ENCODE measurements around the gene BEST2.

BEST2 gene

DNA sequence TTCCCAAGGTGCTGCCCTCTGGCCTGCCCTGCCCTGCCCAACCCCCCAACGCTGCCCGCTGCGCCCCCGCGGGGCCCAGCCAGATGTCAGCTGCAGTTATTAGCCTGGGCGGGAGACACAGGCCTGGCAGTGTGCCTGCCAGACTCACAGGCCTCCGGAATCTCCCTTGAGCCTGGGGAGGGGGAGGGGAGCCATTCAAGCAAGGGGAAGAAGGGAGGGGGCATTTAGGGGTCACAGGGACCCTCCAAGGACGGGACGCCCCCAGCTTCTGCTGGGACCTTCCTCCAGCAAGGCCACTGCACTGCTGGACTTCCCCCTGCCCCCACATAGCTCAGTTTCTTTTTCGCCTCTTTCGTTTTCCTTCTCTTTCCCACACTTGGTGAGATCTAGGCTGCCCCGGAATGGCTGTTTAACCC is 37.1 kb downstream of the BEST2 start:
- H3K27me3 Mint-ChIP-seq (ENCODE audit: low read depth) = no peaks in the 10 kb centered on the region
- H3K36me3 Mint-ChIP-seq (ENCODE audit: low read depth) = no peaks in the 10 kb centered on the region
- H3K27ac Mint-ChIP-seq = peak overlapping the region; percentile 99 to 100 (median 99)
- H3K4me1 Mint-ChIP-seq = peaks cover 26% of the 10 kb centered on the region
- H3K4me3 Mint-ChIP-seq = peak overlapping the region; percentile 82 to 88 (median 86)
- H3K9me3 Mint-ChIP-seq = no peaks in the 10 kb centered on the region
- TF ChIP-seq, protein P1, sequence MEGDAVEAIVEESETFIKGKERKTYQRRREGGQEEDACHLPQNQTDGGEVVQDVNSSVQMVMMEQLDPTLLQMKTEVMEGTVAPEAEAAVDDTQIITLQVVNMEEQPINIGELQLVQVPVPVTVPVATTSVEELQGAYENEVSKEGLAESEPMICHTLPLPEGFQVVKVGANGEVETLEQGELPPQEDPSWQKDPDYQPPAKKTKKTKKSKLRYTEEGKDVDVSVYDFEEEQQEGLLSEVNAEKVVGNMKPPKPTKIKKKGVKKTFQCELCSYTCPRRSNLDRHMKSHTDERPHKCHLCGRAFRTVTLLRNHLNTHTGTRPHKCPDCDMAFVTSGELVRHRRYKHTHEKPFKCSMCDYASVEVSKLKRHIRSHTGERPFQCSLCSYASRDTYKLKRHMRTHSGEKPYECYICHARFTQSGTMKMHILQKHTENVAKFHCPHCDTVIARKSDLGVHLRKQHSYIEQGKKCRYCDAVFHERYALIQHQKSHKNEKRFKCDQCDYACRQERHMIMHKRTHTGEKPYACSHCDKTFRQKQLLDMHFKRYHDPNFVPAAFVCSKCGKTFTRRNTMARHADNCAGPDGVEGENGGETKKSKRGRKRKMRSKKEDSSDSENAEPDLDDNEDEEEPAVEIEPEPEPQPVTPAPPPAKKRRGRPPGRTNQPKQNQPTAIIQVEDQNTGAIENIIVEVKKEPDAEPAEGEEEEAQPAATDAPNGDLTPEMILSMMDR (IDR thresholded peaks at IDR 0.05; ENCODE audit: unreplicated experiment in 3 of 3) = no peak

DNA sequence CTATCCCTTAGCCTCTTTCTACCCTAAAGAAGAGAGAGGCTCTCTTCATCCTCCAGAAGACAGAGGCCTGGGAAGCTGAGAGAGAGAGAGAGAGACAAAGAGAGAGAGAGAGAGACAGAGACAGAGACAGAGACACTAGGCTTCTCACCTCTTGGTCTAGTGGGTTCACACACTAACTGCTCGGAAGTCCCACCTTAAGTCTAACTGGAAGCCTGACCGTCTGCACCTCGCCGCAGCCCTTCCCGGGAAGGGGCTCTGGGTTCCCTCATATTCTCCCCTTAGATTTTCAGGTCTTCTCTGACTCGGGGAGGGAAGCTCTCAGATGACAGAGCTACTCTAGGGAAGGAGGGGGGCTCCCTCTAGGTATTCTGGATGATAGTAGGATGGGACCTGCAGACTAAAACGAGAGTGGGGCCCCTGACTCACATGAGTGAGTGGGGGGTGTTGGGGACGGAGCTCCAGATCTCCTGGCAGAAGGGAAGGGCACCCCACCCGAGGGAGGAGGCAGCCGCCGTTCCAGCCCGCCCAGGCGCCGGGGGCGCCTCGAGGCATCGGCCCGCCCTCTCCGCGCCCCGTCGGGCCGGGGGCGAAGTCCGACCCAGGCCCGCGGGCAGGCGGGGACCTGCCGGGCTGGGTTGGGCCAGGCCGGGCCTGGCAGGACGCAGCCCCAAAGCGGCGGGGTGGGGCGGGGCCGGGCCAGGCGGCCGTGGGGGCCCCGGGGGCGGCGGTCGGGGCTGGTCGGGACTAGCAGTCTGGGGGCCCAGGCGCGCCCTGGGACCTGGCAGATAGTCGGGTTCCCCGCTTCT is 37.7 kb downstream of the BEST2 start:
- Mint-ChIP-seq H3K36me3 (ENCODE audit: low read depth) (no peaks in the 10 kb centered on the region), H3K27ac (peak overlapping the region; percentile 99 to 100 (median 99)), H3K4me1 (peaks cover 29% of the 10 kb centered on the region), H3K27me3 (ENCODE audit: low read depth) (no peaks in the 10 kb centered on the region), H3K4me3 (peak overlapping the region; percentile 86 to 94 (median 88)), H3K9me3 (no peaks in the 10 kb centered on the region)
- TF ChIP-seq, protein P1 (IDR thresholded peaks at IDR 0.05; ENCODE audit: unreplicated experiment in 3 of 3) = no peak

DNA sequence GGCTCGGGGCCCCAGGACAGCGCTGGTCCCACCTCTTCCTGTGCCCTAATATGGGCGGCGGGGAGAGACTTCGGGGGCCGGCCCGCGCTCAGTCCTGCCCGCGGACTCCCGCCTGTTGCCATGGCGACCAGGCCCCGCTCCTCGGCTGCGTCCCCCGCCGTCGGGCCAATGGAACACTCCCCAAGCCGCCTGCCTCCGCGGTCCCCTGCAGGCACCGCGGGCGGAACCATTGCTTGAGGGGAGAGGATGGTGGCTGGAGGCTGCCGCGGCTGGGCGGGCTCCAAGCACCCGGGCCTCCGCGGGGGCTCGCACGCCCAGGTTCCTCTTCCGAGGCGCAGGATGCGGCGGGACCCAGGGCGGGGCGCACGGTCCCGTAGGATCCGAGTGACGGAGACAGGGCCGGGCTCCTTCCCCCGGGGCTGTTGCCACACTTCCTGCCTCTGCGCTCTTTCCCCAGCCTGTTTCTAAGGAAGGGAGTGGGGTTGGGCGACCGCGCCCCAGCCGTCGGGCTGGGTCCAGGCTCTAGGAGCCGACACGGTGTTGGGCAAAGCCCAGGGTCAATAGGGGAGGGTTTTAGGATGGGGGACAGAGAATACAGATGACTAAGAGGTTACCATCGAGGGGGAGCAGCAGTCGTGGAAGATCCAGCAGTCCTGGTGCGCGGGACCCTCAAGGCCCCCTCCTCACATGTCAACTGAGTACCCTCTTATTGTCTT is 38.5 kb downstream of the BEST2 start:
- no peaks in the 10 kb centered on the region for H3K36me3 Mint-ChIP-seq (ENCODE audit: low read depth)
- peak overlapping the region; percentile 94 to 98 (median 96) for H3K4me3 Mint-ChIP-seq
- H3K27ac Mint-ChIP-seq = peak overlapping the region; percentile 85 to 94 (median 88)
- TF ChIP-seq, protein P1 (IDR thresholded peaks at IDR 0.05; ENCODE audit: unreplicated experiment in 3 of 3) = no peak
- peaks cover 31% of the 10 kb centered on the region for H3K4me1 Mint-ChIP-seq
- no peaks in the 10 kb centered on the region for H3K9me3 Mint-ChIP-seq
- H3K27me3 Mint-ChIP-seq (ENCODE audit: low read depth) = no peaks in the 10 kb centered on the region

DNA sequence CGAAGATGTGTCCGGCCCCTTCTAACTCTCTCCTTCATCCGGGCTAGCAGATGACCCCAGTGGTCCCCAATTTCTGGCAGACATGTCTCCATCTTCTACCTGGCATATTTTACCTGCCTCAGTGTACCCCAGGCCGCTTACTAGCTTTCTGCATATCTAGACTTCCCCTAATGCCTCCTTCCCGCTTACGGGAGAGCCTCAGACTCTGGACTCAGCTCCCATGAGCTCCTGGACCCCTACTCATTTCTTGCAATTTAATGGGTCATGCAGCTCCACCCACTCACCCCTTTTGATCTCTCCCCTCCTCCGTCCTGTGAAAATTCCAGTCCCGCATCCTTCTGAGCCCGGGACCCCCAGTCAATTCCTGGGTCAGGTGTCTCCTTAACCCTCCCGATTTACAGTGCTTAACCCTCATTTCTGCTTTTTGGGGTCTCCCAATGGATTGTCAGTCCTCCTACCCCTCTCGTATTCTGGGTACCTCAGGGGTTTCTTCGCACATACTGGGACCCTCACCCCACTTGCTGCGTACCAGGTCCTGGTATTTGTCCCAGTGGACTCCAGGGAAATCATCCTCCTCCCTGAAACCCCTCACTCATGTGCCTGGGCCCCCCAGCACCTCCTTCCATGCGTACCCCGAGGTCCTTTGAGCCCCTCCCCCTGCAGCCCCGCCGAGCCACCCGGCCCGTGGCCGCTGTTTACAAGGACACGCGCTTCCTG is 39.2 kb downstream of the BEST2 start:
- Mint-ChIP-seq H3K9me3 (no peaks in the 10 kb centered on the region), H3K27me3 (ENCODE audit: low read depth) (no peaks in the 10 kb centered on the region), H3K36me3 (ENCODE audit: low read depth) (no peaks in the 10 kb centered on the region), H3K4me1 (peaks cover 33% of the 10 kb centered on the region), H3K4me3 (peak overlapping the region; percentile 94 to 98 (median 96)), H3K27ac (peak overlapping the region; percentile 85 to 94 (median 88))
- TF ChIP-seq, protein P1 (IDR thresholded peaks at IDR 0.05; ENCODE audit: unreplicated experiment in 3 of 3) = no peak

DNA sequence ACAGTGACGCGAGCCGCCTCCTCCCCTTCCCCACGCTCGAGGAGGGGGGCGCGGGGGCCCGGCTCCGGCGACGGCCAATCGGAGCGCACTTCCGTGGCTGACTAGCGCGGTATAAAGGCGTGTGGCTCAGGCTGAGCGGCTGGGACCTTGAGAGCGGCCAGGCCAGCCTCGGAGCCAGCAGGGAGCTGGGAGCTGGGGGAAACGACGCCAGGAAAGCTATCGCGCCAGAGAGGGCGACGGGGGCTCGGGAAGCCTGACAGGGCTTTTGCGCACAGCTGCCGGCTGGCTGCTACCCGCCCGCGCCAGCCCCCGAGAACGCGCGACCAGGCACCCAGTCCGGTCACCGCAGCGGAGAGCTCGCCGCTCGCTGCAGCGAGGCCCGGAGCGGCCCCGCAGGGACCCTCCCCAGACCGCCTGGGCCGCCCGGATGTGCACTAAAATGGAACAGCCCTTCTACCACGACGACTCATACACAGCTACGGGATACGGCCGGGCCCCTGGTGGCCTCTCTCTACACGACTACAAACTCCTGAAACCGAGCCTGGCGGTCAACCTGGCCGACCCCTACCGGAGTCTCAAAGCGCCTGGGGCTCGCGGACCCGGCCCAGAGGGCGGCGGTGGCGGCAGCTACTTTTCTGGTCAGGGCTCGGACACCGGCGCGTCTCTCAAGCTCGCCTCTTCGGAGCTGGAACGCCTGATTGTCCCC is 39.9 kb downstream of the BEST2 start, which contains the start of gene JUNB:
Gene JUNB, plus strand, starts transcription at position 142 of the 706 bp plus-strand sequence. Its CDS starts 286 bp downstream, at position 428.
- H3K4me3 Mint-ChIP-seq = peak within 1 kb of the TSS; percentile 94 to 98 (median 96)
- peak within 1 kb of the TSS; percentile 85 to 94 (median 88) for H3K27ac Mint-ChIP-seq
- peaks cover 3% of the 10 kb centered on the region for H3K36me3 Mint-ChIP-seq (ENCODE audit: low read depth)

More for the DNA sequence above, 39.9 kb downstream of the BEST2 start, which contains the start of gene JUNB:
- H3K9me3 Mint-ChIP-seq = no peaks in the 10 kb centered on the region
- no peaks in the 10 kb centered on the region for H3K27me3 Mint-ChIP-seq (ENCODE audit: low read depth)
- H3K4me1 Mint-ChIP-seq = peaks cover 40% of the 10 kb centered on the region
- TF ChIP-seq, protein P1 (IDR thresholded peaks at IDR 0.05; ENCODE audit: unreplicated experiment in 3 of 3) = no peak

All from nephron (organoid).